ENCODE measurements around the gene JAG1. TPM values are rescaled to one million over a fixed set of nuclear protein-coding genes. Genes with fewer than 3 reads are reported as not detected.

The JAG1 gene
- total RNA-seq, 1 experiment from 2014 or later, result 45.2 TPM

DNA sequence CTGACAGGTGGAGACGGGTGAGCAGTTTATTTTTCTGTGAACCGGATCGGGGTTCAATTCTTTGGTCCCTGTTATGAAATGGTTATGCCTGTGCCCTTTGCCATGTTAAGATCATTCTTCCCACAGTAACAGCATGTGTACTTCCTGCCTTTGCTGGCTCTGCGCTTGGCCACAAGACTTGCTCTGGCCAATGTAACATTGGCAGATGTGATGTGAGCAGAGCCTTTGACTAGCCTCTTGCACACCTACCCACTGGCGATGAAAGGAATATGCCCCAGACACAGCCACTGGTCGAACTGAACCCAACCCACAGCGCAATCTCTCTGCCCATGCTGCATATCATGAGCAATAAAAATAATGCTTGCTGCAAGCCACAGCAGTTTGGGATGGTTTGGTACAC, 31.9 kb downstream of the JAG1 start:
- Mint-ChIP-seq H3K27ac (no peak overlapping the region), H3K27me3 (ENCODE audit: low read depth) (no peaks in the 10 kb centered on the region), H3K36me3 (peaks cover 82% of the 10 kb centered on the region), H3K4me3 (no peak overlapping the region), H3K4me1 (peaks cover 26% of the 10 kb centered on the region), H3K9me3 (no peaks in the 10 kb centered on the region)
- POLR2A ChIA-PET, result interaction anchor here (0.5 kb wide), 1 partner anchor 27 kb away, joined by 3 read pairs; no protein-coding TSS in a partner anchor
- CTCF ChIA-PET, result no interaction called here
- TF ChIP-seq, protein P1, sequence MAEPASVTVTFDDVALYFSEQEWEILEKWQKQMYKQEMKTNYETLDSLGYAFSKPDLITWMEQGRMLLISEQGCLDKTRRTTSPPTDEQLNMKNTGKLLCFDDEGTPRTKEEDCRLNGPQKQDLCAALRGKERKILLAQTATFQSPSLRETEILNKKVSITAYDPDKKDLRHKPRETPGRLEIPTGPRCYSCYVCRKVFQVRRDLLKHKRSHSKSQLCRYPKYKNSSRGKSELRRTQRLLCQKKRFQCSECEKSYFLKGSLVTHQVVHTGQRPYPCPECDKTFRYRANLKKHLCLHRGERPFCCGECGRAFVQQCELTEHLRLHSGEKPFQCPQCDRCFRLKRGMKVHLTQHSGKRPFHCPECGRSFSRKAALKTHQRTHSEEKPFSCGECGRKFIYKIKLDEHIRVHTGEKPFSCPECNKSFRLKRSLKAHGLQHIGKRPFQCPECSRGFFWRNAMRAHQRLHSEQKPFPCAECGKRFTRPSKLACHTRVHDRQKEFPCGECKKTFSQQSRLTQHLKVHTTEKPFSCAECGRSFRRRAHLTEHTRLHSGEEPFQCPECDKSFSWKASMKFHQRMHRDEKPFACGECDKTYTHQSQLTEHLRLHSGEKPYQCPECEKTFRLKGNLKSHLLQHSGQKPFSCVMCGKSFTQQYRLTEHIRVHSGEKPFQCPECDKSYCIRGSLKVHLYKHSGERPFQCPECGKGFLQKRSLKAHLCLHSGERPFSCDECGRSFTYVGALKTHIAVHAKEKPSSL (CRISPR knock-in tag; conservative IDR thresholded peaks at IDR 0.05), result no peak
- TF ChIP-seq, protein P2, sequence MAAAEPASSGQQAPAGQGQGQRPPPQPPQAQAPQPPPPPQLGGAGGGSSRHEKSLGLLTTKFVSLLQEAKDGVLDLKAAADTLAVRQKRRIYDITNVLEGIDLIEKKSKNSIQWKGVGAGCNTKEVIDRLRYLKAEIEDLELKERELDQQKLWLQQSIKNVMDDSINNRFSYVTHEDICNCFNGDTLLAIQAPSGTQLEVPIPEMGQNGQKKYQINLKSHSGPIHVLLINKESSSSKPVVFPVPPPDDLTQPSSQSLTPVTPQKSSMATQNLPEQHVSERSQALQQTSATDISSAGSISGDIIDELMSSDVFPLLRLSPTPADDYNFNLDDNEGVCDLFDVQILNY (CRISPR knock-in tag; IDR thresholded peaks at IDR 0.05), result no peak
- TF ChIP-seq JAZF1 (CRISPR knock-in tag; IDR thresholded peaks at IDR 0.05) (no peak), ZNF416 (CRISPR knock-in tag; IDR thresholded peaks at IDR 0.05) (no peak), TCF7 (CRISPR knock-in tag; IDR thresholded peaks at IDR 0.05; ENCODE audit: low read depth) (no peak), ZBTB21 (CRISPR knock-in tag; IDR thresholded peaks at IDR 0.05; ENCODE audit: borderline replicate concordance) (no peak), GRHL2 (CRISPR knock-in tag; IDR thresholded peaks at IDR 0.05; ENCODE audit: insufficient replicate concordance, severe bottlenecking) (no peak), ZNF219 (CRISPR knock-in tag; IDR thresholded peaks at IDR 0.05; ENCODE audit: borderline replicate concordance) (no peak), CREB1 (CRISPR knock-in tag; IDR thresholded peaks at IDR 0.05) (no peak), CBFB (CRISPR knock-in tag; IDR thresholded peaks at IDR 0.05; ENCODE audit: low read depth) (no peak), NR3C1 (CRISPR knock-in tag; conservative IDR thresholded peaks at IDR 0.05; ENCODE audit: low read depth) (no peak), ZNF263 (CRISPR knock-in tag; IDR thresholded peaks at IDR 0.05; ENCODE audit: low read depth) (no peak), SOX15 (CRISPR knock-in tag; IDR thresholded peaks at IDR 0.05) (no peak)
- TF ChIP-seq, protein P3, sequence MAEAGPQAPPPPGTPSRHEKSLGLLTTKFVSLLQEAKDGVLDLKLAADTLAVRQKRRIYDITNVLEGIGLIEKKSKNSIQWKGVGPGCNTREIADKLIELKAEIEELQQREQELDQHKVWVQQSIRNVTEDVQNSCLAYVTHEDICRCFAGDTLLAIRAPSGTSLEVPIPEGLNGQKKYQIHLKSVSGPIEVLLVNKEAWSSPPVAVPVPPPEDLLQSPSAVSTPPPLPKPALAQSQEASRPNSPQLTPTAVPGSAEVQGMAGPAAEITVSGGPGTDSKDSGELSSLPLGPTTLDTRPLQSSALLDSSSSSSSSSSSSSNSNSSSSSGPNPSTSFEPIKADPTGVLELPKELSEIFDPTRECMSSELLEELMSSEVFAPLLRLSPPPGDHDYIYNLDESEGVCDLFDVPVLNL (CRISPR knock-in tag; IDR thresholded peaks at IDR 0.05; ENCODE audit: borderline replicate concordance, low read depth), result no peak
- TF ChIP-seq, protein P4, sequence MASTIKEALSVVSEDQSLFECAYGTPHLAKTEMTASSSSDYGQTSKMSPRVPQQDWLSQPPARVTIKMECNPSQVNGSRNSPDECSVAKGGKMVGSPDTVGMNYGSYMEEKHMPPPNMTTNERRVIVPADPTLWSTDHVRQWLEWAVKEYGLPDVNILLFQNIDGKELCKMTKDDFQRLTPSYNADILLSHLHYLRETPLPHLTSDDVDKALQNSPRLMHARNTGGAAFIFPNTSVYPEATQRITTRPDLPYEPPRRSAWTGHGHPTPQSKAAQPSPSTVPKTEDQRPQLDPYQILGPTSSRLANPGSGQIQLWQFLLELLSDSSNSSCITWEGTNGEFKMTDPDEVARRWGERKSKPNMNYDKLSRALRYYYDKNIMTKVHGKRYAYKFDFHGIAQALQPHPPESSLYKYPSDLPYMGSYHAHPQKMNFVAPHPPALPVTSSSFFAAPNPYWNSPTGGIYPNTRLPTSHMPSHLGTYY (CRISPR knock-in tag; IDR thresholded peaks at IDR 0.05), result no peak
- TF ChIP-seq, protein P5, sequence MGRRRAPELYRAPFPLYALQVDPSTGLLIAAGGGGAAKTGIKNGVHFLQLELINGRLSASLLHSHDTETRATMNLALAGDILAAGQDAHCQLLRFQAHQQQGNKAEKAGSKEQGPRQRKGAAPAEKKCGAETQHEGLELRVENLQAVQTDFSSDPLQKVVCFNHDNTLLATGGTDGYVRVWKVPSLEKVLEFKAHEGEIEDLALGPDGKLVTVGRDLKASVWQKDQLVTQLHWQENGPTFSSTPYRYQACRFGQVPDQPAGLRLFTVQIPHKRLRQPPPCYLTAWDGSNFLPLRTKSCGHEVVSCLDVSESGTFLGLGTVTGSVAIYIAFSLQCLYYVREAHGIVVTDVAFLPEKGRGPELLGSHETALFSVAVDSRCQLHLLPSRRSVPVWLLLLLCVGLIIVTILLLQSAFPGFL (CRISPR knock-in tag; IDR thresholded peaks at IDR 0.05; ENCODE audit: borderline replicate concordance), result no peak
- TF ChIP-seq, protein P6, sequence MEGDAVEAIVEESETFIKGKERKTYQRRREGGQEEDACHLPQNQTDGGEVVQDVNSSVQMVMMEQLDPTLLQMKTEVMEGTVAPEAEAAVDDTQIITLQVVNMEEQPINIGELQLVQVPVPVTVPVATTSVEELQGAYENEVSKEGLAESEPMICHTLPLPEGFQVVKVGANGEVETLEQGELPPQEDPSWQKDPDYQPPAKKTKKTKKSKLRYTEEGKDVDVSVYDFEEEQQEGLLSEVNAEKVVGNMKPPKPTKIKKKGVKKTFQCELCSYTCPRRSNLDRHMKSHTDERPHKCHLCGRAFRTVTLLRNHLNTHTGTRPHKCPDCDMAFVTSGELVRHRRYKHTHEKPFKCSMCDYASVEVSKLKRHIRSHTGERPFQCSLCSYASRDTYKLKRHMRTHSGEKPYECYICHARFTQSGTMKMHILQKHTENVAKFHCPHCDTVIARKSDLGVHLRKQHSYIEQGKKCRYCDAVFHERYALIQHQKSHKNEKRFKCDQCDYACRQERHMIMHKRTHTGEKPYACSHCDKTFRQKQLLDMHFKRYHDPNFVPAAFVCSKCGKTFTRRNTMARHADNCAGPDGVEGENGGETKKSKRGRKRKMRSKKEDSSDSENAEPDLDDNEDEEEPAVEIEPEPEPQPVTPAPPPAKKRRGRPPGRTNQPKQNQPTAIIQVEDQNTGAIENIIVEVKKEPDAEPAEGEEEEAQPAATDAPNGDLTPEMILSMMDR (IDR thresholded peaks at IDR 0.05), result no peak
- TF ChIP-seq, protein P7, sequence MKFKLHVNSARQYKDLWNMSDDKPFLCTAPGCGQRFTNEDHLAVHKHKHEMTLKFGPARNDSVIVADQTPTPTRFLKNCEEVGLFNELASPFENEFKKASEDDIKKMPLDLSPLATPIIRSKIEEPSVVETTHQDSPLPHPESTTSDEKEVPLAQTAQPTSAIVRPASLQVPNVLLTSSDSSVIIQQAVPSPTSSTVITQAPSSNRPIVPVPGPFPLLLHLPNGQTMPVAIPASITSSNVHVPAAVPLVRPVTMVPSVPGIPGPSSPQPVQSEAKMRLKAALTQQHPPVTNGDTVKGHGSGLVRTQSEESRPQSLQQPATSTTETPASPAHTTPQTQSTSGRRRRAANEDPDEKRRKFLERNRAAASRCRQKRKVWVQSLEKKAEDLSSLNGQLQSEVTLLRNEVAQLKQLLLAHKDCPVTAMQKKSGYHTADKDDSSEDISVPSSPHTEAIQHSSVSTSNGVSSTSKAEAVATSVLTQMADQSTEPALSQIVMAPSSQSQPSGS (CRISPR knock-in tag; IDR thresholded peaks at IDR 0.05; ENCODE audit: borderline replicate concordance, low read depth), result no peak
- TF ChIP-seq, protein P8, sequence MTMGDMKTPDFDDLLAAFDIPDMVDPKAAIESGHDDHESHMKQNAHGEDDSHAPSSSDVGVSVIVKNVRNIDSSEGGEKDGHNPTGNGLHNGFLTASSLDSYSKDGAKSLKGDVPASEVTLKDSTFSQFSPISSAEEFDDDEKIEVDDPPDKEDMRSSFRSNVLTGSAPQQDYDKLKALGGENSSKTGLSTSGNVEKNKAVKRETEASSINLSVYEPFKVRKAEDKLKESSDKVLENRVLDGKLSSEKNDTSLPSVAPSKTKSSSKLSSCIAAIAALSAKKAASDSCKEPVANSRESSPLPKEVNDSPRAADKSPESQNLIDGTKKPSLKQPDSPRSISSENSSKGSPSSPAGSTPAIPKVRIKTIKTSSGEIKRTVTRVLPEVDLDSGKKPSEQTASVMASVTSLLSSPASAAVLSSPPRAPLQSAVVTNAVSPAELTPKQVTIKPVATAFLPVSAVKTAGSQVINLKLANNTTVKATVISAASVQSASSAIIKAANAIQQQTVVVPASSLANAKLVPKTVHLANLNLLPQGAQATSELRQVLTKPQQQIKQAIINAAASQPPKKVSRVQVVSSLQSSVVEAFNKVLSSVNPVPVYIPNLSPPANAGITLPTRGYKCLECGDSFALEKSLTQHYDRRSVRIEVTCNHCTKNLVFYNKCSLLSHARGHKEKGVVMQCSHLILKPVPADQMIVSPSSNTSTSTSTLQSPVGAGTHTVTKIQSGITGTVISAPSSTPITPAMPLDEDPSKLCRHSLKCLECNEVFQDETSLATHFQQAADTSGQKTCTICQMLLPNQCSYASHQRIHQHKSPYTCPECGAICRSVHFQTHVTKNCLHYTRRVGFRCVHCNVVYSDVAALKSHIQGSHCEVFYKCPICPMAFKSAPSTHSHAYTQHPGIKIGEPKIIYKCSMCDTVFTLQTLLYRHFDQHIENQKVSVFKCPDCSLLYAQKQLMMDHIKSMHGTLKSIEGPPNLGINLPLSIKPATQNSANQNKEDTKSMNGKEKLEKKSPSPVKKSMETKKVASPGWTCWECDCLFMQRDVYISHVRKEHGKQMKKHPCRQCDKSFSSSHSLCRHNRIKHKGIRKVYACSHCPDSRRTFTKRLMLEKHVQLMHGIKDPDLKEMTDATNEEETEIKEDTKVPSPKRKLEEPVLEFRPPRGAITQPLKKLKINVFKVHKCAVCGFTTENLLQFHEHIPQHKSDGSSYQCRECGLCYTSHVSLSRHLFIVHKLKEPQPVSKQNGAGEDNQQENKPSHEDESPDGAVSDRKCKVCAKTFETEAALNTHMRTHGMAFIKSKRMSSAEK (CRISPR knock-in tag; IDR thresholded peaks at IDR 0.05; ENCODE audit: borderline replicate concordance), result no peak
- TF ChIP-seq, protein P9, sequence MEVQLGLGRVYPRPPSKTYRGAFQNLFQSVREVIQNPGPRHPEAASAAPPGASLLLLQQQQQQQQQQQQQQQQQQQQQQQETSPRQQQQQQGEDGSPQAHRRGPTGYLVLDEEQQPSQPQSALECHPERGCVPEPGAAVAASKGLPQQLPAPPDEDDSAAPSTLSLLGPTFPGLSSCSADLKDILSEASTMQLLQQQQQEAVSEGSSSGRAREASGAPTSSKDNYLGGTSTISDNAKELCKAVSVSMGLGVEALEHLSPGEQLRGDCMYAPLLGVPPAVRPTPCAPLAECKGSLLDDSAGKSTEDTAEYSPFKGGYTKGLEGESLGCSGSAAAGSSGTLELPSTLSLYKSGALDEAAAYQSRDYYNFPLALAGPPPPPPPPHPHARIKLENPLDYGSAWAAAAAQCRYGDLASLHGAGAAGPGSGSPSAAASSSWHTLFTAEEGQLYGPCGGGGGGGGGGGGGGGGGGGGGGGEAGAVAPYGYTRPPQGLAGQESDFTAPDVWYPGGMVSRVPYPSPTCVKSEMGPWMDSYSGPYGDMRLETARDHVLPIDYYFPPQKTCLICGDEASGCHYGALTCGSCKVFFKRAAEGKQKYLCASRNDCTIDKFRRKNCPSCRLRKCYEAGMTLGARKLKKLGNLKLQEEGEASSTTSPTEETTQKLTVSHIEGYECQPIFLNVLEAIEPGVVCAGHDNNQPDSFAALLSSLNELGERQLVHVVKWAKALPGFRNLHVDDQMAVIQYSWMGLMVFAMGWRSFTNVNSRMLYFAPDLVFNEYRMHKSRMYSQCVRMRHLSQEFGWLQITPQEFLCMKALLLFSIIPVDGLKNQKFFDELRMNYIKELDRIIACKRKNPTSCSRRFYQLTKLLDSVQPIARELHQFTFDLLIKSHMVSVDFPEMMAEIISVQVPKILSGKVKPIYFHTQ (CRISPR knock-in tag; IDR thresholded peaks at IDR 0.05), result no peak
- DNase-seq (ENCODE audit: low spot score), result no peak
- ATAC-seq, result no peak
